AG08395 (cell line): ENCODE data around the gene POLG.
A peak's percentile ranks its signal among the peaks of the same experiment; 100 is the strongest.

Experiments used
- DNase-seq: peaks from one replicate; pipeline ENCODE4 v3.0.0; 2012; ENCODE audit warnings: mixed read lengths, low spot score

The POLG gene

DNA sequence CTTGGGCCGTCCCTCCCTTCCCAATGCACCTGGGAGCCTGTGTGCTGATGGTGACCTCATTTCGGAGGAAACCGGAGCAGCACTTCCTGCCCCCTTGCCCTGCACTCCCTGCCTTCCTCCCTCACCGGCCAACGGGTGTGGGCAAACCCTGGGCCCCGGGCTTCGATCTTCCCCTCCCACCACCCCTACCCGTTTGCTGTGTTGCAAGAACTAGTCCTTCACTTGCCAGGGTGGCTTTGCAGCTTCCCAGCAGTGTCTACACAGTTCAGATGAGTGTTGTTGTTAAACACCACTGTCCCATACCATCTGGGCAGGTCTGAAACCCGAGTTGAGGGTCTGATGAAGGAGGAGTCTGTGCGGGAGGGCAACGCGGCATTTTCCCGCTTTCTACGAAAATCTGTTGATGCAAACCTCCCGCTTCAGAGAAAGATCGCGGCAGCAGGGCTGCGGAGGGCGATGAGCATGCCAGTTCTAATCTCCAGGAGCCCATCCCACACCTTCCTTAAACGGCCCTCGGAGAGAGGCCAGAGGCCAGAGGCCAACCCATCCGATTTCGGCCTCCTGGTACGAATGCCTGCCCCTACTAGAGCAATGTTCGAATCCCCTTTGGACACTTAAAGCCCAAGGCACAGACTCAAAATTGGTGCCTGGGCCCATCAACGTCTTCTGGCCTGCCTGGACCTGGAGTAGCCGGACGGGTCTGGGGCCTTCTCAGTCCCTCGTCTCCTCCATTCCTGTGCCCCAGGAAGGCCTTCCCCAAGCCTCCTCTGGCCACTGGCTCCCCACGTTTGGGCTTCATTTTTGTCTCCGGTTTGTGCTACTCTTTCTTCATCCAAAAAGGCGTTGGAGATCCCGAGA lies 35.7 kb upstream of the POLG start:
- DNase-seq, result no peak

DNA sequence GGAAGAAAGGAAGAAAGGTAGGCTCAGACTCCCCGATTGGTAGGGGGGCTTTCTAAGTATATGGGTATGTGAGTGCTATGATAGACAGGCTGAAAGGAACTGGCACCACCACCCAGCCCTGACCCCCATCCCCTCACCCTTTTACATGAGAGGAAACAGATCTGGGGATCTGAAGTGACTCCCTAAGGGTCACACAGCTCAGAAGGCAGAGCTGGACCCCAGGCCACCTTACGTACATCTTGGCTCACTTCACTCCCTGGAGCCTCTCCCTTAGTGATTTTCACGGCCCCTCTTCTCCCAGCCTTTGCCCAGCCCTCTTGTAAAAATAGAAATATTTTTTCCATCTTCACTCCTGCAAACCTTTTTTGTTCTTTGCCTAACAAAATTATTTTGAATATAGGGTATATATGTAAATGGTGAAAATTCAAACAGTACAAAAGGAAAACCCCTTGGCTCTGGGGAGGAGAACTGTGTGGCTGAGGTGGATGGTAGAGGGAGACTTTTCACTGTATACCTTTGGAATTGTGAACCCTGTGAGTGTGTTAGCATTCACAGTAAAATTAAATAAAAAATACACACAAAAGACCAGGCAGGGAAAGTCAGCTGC lies 34.8 kb upstream of the POLG start:
- no peak for DNase-seq

DNA sequence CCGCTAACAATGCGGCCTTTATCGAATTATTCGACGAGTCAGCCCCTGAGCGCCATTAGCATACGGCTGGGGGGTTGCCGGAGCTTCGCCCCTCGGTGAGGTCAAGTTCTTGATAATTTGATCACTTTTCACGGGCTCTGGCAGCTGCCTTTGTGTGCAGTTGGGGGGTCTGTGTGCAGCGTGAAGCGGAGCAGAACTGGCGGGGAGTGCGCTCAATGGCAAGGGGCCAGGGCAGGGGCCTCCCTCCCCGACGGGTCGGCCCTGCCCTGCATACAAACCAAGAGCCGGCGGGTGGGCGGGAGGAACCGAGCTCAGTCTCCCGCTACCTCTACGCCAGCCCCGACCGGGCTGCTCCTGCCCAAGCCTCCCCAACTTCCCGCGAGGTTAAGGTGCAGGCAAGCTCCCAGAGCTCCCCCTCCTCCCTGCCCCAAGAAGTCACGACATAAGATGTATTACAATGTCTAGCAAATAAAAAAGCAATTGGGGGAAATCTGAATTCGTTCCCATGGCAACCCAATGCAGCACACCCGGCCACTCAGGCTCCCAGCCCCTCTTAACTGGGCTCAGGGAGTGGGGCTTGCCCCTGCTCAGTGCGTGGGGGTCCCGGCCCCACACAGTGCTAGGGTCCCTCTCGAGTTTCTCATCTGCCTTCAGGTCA lies 34.1 kb upstream of the POLG start:
- no peak for DNase-seq

DNA sequence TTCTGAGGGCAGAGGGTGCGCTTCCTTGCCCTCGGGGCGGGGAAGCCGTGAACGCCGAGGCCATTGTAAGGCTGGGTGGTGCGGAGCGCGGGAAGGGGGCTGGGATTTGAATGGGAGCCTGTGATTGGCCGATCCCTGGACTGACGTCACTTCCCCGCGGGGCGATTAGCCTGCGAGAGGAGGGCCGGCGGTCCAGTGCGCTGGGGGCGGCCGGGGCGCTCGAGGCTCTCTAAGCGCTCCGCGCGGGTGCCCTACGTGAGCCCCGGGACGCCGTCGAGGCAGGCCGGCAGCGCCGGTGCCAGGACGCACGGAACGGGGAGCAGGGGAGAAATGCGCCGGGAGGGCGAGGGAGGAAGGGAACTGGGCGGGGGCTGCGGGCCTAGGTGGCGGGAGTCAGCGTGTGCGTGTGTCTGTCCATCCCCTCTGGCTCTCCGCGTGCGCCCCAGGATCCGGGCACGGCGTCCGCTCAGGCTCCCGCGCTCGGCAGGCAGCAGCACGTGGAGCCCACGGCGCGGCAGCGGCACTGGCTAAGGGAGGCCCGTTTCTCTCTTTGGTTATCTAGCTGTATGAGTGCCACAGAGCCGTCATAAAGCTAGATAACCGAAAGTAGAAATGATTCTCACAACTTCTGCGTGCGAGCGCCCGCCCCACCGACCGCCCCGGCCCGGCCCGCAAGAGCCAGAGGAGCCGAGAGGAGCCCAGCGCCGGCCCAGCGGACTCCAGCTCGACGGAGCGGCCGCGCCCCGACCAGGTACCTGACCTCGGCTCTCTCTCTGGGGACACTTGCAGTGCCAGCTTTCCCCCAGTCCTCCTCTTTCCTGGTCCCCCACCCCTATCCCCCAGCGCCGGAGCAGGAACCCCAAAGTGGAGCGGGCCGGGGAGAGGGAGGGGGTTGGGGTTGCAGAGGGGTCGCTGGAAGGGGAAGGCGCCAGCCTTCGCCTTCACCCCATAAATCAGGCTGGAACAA lies 33.1 kb upstream of the POLG start:
- peak; percentile 28 for DNase-seq

DNA sequence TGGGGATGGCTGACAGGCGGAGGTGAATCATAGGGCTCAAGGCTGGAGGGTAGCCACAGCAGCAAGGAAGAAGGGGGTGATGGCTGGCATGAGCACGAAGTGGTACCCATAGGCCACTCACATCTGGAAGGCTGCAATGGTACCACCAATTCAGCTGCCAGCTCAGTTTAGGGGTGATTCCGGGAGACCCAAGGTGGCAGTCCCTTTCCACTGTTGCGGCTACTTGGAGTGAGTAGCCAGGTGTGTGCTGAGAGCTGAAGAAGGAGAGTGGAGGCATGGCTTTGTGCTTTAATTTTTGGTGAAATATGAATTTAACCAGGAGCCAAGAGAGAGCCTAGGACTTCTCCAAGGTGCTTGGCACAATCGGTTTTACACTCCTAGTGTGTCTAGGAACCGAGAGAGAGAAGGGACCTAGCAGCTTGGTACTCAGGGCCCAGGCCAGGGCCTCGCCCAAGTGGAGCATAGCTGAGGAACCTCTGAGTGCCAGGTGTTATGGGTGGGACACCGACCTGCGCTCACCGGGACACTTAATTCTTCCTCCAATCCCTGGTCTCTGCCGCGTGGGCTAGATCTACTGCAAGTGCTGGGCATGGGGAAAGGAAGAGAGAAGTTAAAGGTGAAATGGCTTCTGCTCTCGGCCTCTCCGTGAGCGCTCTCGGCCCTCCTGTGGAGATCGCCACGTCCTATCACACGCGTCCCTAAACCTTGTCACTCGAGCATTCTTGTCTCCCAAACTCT lies 32.2 kb upstream of the POLG start:
- no peak for DNase-seq

DNA sequence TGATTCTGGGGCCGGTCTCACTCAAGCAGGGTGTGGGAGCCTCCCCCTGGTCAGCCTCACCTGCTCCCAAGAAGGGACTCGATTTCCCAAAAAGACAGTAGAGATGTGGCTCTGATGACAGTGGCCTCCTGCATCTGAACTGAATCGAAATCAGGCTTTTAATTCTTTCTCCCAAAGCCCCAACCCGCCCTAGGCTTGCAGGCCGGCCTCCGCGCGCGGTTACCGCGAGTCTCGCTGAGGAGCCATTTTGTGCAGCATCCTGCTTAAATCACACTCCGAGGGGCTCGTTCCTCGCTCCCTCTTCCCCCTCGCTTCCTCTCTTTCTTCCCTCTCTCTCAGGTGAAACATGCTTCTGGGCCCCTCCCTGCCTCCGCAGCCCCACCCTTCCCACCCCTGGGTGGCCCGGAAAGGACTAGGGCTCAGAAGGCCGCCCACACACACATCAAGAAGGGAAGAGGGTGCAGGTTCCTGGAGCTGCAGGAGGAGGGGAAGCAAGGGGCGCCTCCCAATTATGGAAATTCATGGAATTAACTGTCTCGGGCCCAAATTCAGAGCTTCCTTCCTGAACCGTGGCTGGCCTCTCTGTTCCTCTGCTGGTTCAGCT lies 30.9 kb upstream of the POLG start:
- DNase-seq, result no peak

DNA sequence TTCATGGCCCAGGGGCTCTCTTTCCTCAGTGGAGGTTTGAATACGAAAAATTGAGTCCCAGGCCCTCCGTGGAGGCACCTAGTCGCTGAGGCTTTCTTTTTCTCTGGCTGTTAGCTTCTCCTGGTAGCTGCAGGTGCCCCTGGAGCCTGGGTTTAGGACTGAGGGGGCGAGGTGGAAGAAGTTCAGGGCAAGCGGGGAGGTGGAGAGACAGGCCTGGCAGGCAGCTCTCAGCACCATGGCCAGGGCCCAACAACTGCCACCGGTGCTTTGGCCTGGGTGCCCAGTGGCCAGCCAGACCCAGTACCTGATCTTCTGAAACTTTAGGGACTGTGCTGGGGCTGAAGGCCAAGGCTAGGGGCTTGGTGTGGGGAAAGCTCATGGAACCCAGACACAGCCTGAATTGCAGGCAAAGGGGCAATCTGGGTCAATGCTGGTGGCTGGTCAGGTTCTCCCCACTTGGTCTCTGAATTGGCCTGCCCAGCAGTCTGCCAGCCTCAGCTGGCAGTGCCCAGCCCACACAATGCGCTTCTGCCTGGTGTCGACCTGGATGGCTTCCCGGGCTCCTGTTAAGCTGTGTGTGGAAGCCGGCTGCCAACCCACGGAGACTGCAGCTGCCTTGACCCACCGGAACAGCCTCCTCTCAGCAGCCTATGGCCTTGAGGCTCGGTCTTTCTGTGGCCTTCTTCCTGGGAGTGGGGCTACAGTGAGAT lies 30.3 kb upstream of the POLG start:
- DNase-seq, result no peak

DNA sequence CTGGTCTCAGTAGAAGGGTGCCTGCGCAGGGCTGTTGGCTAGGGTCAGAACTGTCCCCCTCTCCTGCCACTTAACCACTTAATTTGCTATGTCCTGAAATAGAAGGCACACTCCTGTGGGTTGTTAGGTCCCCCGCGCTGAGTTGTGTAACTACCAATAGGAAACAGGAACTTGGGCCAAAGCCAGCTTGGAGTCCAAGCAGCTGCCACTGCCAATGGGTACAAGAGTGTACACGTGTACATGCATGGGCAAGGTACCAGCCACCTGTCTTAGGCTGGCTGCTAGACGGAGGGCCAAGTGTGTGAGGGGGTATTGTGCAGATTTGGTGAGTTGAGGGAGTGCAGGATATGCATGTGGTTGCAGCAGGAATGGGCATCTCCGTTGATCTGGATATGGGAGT lies 29.7 kb upstream of the POLG start:
- no peak for DNase-seq

DNA sequence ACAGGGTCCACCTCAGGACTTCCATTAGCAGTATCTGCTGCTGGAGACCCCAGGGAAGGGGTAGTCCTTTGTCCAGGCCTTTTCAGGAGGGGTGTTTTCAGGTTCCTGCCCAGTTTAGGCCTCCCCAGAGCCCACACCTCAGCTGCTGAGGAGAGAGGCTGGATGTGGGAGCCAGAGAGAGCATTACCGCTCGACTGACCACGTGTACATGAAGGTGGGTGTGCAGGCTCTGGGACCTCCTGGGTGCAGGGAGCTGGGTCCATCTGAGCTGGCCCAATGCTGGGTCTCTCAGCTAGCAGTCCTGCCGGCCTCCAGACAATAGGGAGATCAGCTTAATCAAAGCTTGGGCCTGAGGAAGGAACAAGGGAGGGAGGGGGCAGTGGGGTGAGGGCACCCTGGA lies 29.1 kb upstream of the POLG start:
- DNase-seq, result no peak

DNA sequence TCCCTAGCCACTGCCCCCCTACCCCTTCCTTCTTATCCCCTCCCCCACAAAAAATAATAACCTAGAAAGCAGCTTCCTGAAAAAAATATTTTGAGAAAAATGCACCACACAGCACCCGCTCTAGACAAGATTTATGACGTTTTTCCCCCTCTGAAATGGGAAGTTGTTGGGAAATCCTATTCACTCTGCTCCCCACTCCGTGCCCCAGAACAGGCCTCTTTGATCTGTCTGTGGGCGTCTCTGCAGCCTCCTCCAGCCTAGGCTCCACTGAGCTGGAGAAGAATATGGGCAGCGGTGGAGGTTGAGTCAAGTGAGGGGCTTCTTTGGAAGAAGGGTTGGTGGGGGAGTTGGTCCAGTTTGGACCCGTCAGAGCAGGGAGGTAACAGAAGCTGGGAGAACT lies 28.5 kb upstream of the POLG start:
- no peak for DNase-seq

DNA sequence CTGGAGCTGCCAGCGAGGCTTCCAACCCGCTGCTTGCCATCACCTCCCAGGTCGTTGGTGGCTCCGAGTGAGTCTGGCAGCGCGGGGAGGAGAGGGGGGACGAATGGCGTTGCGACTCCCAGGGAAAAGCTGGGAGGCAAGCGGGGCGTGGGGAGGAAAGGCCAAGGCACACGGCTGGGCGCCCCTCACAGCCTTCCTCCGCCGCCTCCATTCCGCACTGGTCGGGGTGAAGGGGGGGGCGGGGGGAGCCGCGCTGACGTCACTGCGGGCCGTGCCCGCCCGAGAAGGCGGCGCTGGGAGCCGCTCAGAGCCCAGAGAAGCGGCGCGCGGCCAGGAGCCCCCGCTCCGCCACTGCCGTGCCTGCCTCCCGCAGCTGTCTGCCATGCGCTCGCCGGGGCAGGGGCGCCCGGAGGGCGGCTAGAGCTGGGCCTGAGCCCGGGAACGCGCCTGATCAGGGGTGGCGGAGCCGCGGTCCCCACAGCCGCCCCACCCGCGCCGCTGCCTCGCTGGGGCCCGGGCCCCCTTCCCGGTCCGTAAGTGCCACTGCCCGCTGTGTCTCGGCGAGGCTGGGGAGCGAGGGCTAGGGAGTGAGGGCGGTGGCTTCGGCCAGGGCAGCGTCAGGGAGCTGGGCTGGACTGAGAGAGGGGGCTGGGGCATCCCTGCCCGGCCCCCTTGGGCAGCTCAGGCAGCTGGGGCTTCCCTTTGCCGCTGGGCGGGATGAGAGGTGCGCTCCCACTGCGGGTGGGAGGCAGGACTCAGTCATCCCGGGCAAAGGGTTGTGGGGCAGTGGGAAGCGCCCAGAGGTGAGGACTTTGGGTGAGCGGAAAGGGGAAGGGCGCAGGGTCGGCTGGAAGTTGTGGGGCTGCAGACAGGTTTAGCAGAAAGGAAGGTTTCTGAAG lies 27.8 kb upstream of the POLG start:
- DNase-seq, result no peak

DNA sequence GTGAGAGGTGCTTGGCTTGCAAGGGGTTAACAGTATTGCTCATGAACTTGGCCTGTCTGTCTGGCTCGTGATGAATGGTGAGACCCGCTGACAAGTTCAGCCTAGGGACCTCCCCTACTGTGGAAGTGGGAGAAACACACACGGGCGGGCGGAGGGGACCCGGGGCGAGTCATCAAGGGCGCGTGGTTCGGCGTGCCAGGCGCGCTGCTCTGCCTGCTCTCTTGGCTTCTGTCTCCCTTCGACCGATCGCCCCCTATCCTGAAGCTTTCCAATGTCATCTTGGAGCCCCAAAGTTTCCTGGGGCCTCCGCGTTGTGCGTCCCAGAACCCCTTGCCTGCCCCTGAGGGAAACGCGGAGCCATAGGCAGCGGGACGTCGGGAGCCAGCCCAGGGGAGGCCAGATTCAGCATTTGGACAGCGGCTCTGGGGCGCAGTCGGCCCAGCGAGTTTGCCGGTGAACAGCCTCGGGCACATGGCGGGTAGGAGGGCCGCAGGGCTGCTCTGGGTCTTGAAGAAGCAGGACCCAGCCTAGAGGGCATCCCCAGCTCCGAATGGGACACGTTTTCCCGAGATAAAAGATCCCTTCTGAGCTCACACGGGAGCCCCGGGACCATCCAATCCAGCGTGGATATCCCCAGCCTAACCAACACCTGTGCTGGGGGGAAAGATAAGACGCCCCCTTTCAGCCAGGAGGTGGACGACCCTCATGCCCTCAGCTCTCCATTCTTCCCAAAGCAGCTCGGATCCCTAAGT lies 27.0 kb upstream of the POLG start:
- peak; percentile 86 for DNase-seq

DNA sequence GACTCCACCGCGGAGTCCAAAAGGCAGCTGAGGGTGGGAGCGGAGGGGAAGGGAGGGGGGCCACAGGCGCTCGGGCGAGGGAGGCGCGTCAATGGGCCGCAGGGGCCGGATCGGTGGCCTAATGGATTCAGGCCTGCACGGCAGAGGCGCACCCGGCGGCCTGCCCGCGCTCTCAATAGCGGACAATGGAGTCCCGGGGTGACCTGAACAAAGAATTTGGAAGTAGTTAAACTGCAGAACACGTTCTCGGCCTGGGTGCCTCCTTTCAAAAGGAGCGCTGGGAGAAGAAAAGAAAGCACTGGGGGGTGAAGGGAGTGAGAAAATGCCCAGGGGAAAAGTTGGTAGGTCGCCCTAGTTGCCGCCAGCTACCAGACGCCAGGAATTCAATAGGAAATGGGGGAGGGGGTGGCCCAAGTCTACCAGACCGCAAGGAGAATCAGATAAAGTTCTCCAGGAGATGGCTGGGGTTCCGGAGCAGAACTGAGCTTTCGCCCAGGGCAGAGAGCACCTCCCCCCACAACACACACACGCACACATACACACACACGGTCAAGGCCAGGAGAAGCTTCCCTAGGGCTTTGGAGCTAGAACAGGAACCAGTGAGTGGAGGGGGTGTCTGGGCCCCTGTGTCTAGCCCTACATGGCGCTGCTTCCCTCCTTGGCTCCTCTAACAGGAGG lies 25.8 kb upstream of the POLG start:
- DNase-seq, result no peak

DNA sequence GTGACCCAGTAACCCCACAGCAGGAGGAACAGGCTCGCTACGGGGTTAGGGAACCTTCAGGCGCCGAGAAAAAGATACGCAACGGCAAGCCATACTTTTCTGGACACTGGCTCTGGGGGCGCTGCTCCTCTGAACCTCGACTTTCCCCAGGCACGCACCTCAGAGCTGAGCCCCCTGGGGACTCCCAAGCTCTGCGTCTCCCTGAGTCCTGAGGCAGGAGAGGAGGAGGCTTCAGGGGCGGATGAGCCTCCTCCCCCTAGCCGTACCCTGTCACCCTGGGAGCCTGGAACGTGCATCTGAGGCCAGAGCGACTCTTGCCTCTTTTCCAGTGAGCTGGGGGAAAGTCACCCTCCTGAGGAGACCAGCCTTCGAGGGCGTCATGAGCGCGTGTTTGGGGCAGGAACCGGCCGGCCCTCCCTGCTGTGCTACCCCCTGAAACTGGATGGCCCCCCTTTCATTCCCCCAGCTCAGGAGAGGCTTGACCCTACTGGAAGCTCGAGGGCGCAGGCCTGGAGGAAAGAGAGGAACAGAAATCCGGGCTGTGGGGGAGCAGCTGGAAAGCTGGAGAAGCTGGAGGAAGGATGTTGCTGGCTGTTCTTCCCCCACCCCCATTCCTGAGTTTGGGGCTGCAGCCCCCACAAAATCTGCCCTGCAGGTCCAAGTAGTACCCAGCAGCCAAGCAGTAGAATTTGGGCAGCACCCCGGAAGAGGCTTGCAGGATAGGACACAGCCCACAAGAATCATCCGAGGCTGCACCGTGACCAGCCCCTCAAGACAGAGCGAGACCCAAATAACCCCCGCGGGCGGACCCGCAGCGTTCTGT lies 25.1 kb upstream of the POLG start:
- DNase-seq, result no peak

DNA sequence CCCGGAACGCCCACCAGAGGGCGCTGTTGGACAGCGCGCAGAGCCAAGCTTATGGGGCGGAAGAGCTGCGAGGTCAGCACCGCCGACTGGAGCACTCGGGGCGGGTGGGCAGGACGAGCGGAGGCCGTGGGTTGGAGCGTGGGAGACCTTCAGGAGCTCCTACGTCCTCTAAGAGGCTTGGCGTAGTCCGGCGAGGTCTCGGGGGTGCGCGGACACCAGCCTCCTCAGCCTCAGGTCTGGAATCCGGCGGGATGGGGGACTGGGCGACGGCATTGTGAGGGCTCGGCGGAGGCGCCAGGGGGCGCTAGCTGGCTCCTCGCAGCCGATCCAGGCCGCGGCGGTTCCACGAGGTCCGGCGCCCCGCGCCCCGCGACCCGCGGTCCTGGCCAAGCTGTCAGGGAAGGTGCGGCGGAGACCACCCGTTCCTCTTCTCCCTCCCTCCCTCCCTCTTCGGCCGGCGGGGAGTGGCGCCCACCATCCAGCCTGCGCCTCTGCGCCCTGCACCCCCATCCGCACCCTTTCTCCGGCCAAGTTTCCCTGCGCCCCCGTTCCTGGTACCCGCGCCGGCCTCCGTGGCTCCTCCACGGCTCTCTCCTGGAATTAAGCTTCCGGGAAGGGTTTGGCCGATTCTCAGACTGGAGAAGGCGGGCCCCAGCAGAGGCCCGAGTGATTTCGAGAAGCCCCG lies 24.3 kb upstream of the POLG start:
- DNase-seq, result peak; percentile 88

DNA sequence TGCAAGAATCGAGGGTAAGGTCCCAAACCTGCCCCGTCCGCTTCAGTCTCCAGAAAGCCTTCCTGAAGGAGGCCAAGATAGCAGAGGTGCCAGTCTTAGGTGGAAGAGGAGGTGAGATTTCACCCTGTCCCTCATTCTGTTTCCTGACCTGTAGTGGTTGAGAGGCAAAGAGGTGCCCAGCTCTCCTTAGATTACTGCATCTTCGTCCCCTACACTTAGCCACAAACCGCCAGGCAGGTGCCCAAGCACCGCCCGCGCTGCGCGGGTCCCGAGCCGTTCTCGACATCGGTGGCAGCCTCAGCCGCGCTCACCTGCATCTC lies 23.8 kb upstream of the POLG start:
- no peak for DNase-seq
